PC-3 (cell line): ENCODE measurements around the gene TSPAN4. TPM values are rescaled to one million over a fixed set of nuclear protein-coding genes. Genes with fewer than 3 reads are reported as not detected.
A peak's percentile ranks its signal among the peaks of the same experiment; 100 is the strongest.

Source experiments
- ATAC-seq: fragments of 200-7000 bp; cut with Tn5 transposase; 2 replicates; pipeline ENCODE4 v1.9.1; 2020; ENCODE audit warnings: mild to moderate bottlenecking, moderate library complexity
- BruUV-seq: library from RNA; stranded (reverse); fragments of 400-500 nt; replicated peaks from 2 replicates; lab custom pipeline; 2021; lab: Mats Ljungman, UMichigan
- CTCF ChIA-PET: fragments of 300-600 bp; sonication (Branson Sonifier 250); formaldehyde crosslinking; loops from one replicate; lab custom pipeline; 2022; ENCODE audit warnings: antibody characterized with exemption; lab: Charles Lee
- POLR2A ChIA-PET: fragments of 300-600 bp; sonication (Branson Sonifier 250); formaldehyde crosslinking; loops from one replicate; lab custom pipeline; 2022; ENCODE audit warnings: antibody characterized with exemption; ENCODE audit not compliant: unreplicated experiment; lab: Charles Lee
- DNase-seq: peaks from one replicate; pipeline ENCODE4 v3.0.0-alpha.2; 2015
- H2AFZ ChIP-seq: fragments of 300-600 bp; sonication (generic); 2 replicates; pipeline ENCODE4 v1.6.0; 2016; ENCODE audit warnings: antibody characterized with exemption, low read length
- H3F3A ChIP-seq: fragments of 300-600 bp; sonication (generic); one replicate; pipeline ENCODE4 v1.6.0; 2017; ENCODE audit warnings: antibody characterized with exemption, low read length, control low read depth, mild to moderate bottlenecking; ENCODE audit not compliant: unreplicated experiment
- H3K27ac ChIP-seq: fragments of 300-600 bp; sonication (generic); 2 replicates; pipeline ENCODE4 v1.5.1; 2016; ENCODE audit warnings: mild to moderate bottlenecking, low read length
- H3K27me3 ChIP-seq: fragments of 300-600 bp; sonication (generic); 2 replicates; pipeline ENCODE4 v1.6.1; 2016; ENCODE audit warnings: low read length, mixed read lengths
- H3K36me3 ChIP-seq: fragments of 300-600 bp; sonication (generic); 2 replicates; pipeline ENCODE4 v1.6.1; 2016; ENCODE audit warnings: low read depth, mixed run types, low read length, mixed read lengths
- H3K4me1 ChIP-seq: fragments of 300-600 bp; sonication (generic); 2 replicates; pipeline ENCODE4 v1.5.1; 2016; ENCODE audit warnings: low read length; ENCODE audit not compliant: insufficient read depth
- H3K4me2 ChIP-seq: fragments of 300-600 bp; sonication (generic); 2 replicates; pipeline ENCODE4 v1.6.0; 2016; ENCODE audit warnings: low read length
- H3K4me3 ChIP-seq: fragments of 300-600 bp; sonication (generic); 2 replicates; pipeline ENCODE4 v1.5.1; 2016; ENCODE audit warnings: mild to moderate bottlenecking, low read length, mixed read lengths
- H3K79me2 ChIP-seq: fragments of 300-600 bp; sonication (generic); 2 replicates; pipeline ENCODE4 v1.6.1; 2017; ENCODE audit warnings: low read length, mixed read lengths
- H3K9ac ChIP-seq: fragments of 300-600 bp; sonication (generic); 2 replicates; pipeline ENCODE4 v1.6.0; 2016; ENCODE audit warnings: mild to moderate bottlenecking, low read length
- H3K9me2 ChIP-seq: fragments of 300-600 bp; sonication (generic); replicated peaks from 2 replicates; pipeline ENCODE4 v1.6.1; 2016; ENCODE audit warnings: mixed run types, low read length, mixed read lengths
- H3K9me3 ChIP-seq: fragments of 300-600 bp; sonication (generic); 2 replicates; pipeline ENCODE4 v1.6.1; 2016; ENCODE audit warnings: low read length, mixed read lengths
- H4K20me1 ChIP-seq: fragments of 300-600 bp; sonication (generic); 2 replicates; pipeline ENCODE4 v1.6.1; 2016; ENCODE audit warnings: low read length, mixed read lengths
- CTCF ChIP-seq: fragments of 300-600 bp; sonication (generic); conservative IDR thresholded peaks from 2 replicates; pipeline ENCODE4 v1.5.1; 2017; ENCODE audit warnings: antibody characterized with exemption, low read depth, mild to moderate bottlenecking, low read length
- EZH2 ChIP-seq: fragments of 300-600 bp; sonication (generic); IDR thresholded peaks from one replicate; pipeline ENCODE4 v1.6.1; 2017; ENCODE audit warnings: antibody characterized with exemption, mild to moderate bottlenecking, low read length; ENCODE audit not compliant: unreplicated experiment
- EZH2phosphoT487 ChIP-seq: fragments of 300-600 bp; sonication (generic); IDR thresholded peaks from 2 replicates; pipeline ENCODE4 v1.6.1; 2018; ENCODE audit warnings: mild to moderate bottlenecking, antibody characterized with exemption, low read length, borderline replicate concordance
- intact Hi-C: fragments of 100-400 bp; cut with micrococcal nuclease; formaldehyde crosslinking; loops from 2 replicates; pipeline ENCODE4 v1.9.0; 2023
- total RNA-seq: library from RNA; depleted of rRNA; stranded (reverse); fragments of >200 nt; gene quantifications from 2 replicates; pipeline ENCODE4 v1.2.3, GENCODE V29; 2014

The TSPAN4 gene
- total RNA-seq, 1 experiment from 2014 or later = 121 TPM

- Histone ChIP-seq H3K9me3 (no peaks in the 10 kb centered on the region), H3K4me1 (peaks cover 43% of the 10 kb centered on the region), H3K9ac (peak overlapping the region; percentile 69), H3K27me3 (no peaks in the 10 kb centered on the region), H3K27ac (peak overlapping the region; percentile 52), H3K36me3 (no peaks in the 10 kb centered on the region), H3K79me2 (peaks cover 11% of the 10 kb centered on the region), H3F3A (no peaks in the 10 kb centered on the region), H3K9me2 (no peaks in the 10 kb centered on the region), H4K20me1 (no peaks in the 10 kb centered on the region), H3K4me3 (peak overlapping the region; percentile 76), H2AFZ (peak overlapping the region; percentile 78), H3K4me2 (peak overlapping the region; percentile 96)
- peak; percentile 21 for ATAC-seq
- ChIA-PET POLR2A (no interaction called here), CTCF (no interaction called here)
- BruUV-seq = no TSS peak
- no peak for DNase-seq
- intact Hi-C loops = no loop called here
- no peak for TF ChIP-seq EZH2
- TF ChIP-seq EZH2phosphoT487 = no peak
- no peak for TF ChIP-seq CTCF
Observed at GRCh38 chr11:827146-827896, 15.3 kb upstream of the TSPAN4 start.

GRCh38 chr11:827897-828192 lies 14.8 kb upstream of the TSPAN4 start, which contains the start of gene CRACR2B:
Gene CRACR2B (plus strand): TSS chr11:827919. CDS start chr11:828608, 689 bp downstream.
- Histone ChIP-seq H4K20me1 (no peaks in the 10 kb centered on the region), H3K4me2 (peak within 1 kb of the TSS; percentile 96), H3K4me3 (peak within 1 kb of the TSS; percentile 76), H3K9me2 (no peaks in the 10 kb centered on the region), H2AFZ (peak within 1 kb of the TSS; percentile 78), H3K36me3 (no peaks in the 10 kb centered on the region), H3F3A (no peaks in the 10 kb centered on the region), H3K79me2 (peaks cover 11% of the 10 kb centered on the region), H3K9ac (peak within 1 kb of the TSS; percentile 69), H3K27ac (peak within 1 kb of the TSS; percentile 52), H3K4me1 (peaks cover 45% of the 10 kb centered on the region), H3K27me3 (no peaks in the 10 kb centered on the region), H3K9me3 (no peaks in the 10 kb centered on the region)
- CTCF ChIA-PET = no interaction called here
- TF ChIP-seq EZH2phosphoT487 = no peak
- no peak for TF ChIP-seq EZH2
- TF ChIP-seq CTCF = no peak
- no TSS peak for BruUV-seq
- POLR2A ChIA-PET = no interaction called here
- intact Hi-C loops = no loop called here
- DNase-seq = no peak
- ATAC-seq = no peak; the same call in 1 of the 2 replicates

GRCh38 chr11:828506-829175 lies 14.0 kb upstream of the TSPAN4 start:
- DNase-seq = no peak
- H3F3A ChIP-seq = no peaks in the 10 kb centered on the region
- no peaks in the 10 kb centered on the region for H3K36me3 ChIP-seq
- peaks cover 45% of the 10 kb centered on the region for H3K4me1 ChIP-seq
- H3K9me3 ChIP-seq = no peaks in the 10 kb centered on the region
- peaks cover 17% of the 10 kb centered on the region for H3K79me2 ChIP-seq
- H3K4me3 ChIP-seq = no peak overlapping the region
- H3K27ac ChIP-seq = no peak overlapping the region
- no peaks in the 10 kb centered on the region for H4K20me1 ChIP-seq
- intact Hi-C loops = no loop called here
- ChIA-PET POLR2A (no interaction called here), CTCF (no interaction called here)
- TF ChIP-seq CTCF (no peak), EZH2phosphoT487 (no peak), EZH2 (no peak)
- no peak overlapping the region for H3K4me2 ChIP-seq
- H2AFZ ChIP-seq = no peak overlapping the region
- no peaks in the 10 kb centered on the region for H3K27me3 ChIP-seq
- ATAC-seq = no peak
- H3K9ac ChIP-seq = no peak overlapping the region
- no peaks in the 10 kb centered on the region for H3K9me2 ChIP-seq
- BruUV-seq = no TSS peak
